NCI-H2196 treated with DMSO at 0.1 percent for 48 hours (cell line): Measurements from ENCODE around the gene ACOT4.
"Not testable (repeated sequence)": the region's sequence is repeated elsewhere in the genome, so short reads cannot be mapped to it uniquely, and the experiment has no call there.

Experiments
- DNase-seq: peaks from one replicate; lab custom pipeline; 2025; ENCODE audit not compliant: unreplicated experiment; lab: John Stamatoyannopoulos, UW

Gene ACOT4, protein sequence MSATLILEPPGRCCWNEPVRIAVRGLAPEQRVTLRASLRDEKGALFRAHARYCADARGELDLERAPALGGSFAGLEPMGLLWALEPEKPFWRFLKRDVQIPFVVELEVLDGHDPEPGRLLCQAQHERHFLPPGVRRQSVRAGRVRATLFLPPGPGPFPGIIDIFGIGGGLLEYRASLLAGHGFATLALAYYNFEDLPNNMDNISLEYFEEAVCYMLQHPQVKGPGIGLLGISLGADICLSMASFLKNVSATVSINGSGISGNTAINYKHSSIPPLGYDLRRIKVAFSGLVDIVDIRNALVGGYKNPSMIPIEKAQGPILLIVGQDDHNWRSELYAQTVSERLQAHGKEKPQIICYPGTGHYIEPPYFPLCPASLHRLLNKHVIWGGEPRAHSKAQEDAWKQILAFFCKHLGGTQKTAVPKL

DNA sequence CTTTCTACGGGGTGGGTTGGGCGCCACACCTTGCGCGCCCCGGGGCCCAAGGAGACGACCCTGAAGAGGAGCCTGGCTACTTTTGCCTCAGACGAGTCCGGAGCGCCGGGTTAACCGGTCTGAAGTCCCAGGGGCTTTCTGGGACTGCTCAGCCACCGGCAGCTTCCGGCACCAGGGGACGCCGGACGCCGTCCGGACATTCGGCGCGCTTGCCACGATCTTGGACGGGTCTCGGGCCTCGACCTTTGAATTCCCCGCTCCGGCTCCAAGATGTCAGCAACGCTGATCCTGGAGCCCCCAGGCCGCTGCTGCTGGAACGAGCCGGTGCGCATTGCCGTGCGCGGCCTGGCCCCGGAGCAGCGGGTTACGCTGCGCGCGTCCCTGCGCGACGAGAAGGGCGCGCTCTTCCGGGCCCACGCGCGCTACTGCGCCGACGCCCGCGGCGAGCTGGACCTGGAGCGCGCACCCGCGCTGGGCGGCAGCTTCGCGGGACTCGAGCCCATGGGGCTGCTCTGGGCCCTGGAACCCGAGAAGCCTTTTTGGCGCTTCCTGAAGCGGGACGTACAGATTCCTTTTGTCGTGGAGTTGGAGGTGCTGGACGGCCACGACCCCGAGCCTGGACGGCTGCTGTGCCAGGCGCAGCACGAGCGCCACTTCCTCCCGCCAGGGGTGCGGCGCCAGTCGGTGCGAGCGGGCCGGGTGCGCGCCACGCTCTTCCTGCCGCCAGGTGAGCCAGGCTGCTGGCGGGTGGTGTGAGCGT is at the start of gene ACOT4:
ACOT4 (plus strand) TSS at position 184 of the 760 bp plus-strand sequence; CDS start at position 271, 87 bp downstream.
- peak; percentile 44 for DNase-seq

DNA sequence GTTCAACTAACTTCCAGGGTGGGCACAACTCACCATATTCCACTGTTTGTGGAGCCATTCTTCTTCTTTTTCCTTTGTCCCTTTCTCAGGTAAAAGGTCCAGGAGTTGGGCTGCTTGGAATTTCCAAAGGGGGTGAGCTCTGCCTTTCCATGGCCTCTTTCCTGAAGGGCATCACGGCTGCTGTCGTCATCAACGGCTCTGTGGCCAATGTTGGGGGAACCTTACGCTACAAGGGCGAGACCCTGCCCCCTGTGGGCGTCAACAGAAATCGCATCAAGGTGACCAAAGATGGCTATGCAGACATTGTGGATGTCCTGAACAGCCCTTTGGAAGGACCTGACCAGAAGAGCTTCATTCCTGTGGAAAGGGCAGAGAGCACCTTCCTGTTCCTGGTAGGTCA is 48.7 kb upstream of the ACOT4 start:
- DNase-seq, result not testable (repeated sequence)

DNA sequence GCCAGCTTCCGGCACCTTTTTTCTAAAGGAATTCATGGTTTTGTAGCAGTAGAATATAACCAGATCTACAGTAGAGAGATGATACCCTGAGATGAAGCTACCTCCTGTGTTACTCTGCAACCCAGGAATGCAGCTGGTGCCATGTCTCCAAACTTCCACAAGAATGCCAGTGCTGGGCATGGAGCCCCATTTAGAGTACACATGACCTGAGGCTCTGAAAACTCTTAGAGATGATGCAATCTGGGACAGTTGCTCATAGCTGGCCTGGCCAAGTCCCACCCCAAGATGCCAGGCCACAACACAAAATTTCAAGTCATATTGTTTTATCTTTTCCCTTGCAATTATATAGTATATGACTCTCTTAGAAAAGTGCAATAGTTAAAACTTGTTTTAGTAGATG is 46.3 kb upstream of the ACOT4 start:
- not testable (repeated sequence) for DNase-seq

DNA sequence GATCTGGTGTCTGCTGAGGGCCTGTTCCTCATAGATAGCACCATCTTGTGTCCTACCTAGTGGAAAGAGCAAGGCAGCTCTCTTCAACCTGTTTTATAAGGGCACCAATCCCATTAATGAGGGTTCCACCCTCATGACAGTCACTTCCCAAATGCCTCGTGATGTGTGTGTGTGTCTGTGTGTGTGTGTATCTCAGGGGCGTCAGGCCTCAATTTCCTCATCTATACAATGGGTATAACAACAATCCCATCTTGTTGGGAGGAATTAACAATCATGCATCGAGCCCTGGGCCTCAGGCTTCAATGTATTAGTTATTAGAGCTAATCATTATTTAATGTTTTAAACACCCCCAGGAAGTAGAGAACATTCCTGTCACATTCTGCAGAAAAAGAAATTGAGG is 42.6 kb upstream of the ACOT4 start:
- not testable (repeated sequence) for DNase-seq

DNA sequence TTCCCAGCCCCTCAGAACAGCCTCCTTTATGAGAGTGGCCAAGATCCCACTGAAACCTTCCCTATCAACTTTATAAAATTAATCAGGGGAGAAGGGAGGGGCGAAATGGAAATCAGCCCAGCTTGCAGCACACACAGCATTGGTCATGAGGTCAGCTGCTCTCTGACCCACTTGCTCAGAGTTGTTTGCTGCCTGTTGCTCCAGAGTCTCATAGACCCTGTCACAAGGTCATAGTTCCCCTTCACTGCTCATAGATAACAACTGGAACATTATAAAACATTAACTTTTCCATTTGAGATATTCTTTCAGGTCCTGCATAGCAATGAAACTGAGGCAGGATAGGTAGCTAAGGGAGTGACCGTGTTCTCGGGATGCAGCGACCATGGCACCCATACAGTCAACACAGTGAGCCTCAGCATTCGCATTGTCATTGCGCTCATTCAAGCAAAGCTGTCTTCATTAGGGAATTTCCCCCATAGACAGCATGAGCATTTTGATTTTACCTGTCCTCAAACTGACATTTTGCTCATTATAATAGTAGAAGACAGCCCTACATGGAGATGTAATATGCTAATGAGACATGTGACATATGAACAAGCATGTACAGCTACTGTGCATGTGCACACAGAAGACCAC is 41.7 kb upstream of the ACOT4 start:
- not testable (repeated sequence) for DNase-seq

DNA sequence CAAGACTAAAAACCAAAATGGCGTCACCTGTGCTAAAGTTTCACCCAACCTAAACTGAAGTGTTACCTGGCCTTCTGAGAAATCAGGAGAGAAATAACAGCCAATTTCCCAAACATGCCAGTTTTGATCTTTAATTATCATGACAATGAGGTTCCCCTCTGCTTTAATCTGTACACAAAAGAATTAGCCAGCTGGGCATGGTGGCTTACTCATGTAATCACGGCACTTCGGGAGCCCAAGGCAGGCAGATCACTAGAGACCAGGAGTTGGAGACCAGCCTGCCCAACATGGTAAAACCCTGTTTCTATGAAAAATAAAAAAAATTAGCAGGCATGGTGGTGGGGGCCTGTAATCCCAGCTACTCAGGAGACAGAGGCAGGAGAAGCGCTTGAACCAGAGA is 37.8 kb upstream of the ACOT4 start:
- no peak for DNase-seq

DNA sequence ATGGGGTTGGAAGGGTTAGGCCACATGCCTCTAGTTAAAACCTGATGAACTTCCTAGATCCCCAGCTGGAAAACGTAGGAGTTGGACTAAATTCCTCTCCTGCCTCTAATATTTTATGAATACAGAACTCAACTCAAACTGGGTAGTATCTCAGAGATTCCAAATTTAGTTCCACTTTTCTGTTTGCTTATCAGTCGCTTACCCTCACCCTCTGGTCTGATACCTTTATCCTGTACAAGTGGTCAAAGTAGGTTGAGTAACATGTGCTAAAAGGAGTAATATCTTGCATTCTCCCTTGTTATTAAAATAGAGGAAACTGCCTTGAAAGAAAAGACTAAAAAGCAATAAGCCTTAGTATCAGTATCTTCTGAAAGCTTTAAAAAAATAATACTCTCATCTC is 34.5 kb upstream of the ACOT4 start:
- DNase-seq, result not testable (repeated sequence)

DNA sequence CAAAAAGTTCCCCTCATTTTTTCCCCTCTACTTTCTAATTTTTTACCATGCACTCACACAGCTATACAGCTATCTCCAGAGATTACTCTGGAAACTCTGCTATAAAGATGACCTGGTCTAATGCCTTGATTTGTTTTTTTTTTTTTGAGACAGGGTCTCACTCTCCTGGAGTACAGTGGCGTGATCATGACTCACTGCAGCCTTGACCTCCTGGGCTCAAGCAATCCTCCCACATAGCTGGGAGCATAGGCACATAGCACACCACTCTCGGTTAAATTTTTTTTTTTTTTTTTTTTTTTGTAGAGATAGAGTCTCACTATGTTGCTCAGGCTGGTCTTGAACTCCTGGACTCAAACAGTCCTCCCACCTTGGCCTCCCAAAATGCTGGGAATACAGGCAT is 33.4 kb upstream of the ACOT4 start:
- not testable (repeated sequence) for DNase-seq

DNA sequence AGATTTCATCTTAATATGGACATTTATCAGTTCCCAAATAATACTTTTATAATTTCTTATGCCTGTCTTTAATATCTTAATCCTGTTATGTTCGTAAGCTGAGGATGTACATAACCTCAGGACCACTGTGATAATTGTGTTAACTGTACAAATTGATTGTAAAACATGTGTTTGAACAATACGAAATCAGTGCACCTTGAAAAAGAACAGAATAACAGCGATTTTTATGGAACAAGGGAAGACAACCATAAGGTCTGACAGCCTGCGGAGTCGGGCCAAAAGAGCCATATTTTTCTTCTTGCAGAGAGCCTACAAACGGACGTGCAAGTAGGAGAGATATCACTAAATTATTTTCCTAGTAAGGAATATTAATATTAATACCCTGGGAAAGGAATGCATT is 29.4 kb upstream of the ACOT4 start:
- not testable (repeated sequence) for DNase-seq

DNA sequence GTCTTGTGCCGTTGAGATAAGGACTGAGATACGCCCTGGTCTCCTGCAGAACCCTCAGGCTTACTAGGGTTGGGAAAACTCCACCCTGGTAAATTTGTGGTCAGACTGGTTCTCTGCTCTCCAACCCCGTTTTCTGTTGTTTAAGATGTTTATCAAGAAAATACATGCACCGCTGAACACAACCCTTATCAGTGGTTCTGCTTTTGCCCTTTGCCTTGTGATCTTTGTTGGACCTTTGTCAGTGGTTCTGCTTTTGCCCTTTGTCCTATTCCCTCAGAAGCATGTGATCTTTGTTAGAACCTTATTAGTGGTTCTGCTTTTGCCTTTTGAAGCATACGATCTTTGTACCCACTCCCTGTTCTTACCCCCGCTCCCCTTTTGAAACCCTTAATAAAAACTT is 29.0 kb upstream of the ACOT4 start:
- not testable (repeated sequence) for DNase-seq

DNA sequence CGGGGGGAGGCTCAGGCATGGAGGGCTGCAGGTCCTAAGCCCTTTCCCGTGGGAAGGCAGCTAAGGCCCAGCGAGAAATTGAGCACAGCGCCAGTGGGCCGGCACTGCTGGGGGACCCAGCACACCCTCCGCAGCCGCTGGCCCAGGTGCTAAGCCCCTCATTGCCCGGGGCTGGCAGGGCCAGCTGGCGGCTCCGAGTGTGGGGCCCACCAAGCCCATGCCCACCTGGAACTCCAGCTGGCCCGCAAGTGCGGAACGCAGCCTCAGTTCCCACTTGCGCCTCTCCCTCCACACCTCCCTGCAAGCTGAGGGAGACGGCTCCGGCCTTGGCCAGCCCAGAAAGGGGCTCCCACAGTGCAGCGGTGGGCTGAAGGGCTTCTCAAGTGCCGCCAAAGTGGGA is 25.2 kb upstream of the ACOT4 start:
- DNase-seq, result not testable (repeated sequence)

DNA sequence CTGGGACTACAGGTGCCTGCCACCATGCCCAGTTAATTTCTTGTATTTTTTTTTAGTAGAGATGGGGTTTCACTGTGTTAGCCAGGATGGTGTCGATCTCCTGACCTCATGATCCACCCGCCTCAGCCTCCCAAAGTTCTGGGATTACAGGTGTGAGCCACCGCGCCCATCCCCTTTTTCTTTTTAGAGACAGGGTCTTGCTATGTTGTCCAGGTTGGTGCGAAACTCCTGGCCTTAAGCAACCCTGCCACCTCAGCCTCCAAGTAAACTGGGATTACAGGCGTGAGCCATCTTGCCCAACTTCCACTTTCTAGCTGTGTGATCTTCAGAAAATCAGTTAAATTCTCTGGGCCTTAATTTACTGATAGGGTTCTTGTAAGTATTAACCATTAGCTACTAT is 24.7 kb upstream of the ACOT4 start:
- DNase-seq, result not testable (repeated sequence)

DNA sequence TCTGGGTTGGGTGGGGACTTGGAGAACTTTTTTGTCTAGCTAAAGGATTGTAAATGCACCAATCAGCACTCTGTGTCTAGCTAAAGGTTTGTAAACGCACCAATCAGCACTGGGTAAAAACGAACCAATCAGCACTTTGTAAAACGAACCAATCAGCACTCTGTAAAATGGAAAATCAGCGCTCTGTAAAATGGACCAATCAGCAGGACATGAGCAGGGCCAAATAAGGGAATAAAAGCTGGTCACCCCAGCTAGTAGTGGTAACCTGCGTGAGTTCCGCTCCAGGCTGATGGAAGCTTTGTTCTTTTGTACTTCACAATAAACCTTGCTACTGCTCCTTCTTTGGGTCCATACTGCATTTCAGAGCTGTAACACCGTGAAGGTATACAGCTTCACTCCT is 24.3 kb upstream of the ACOT4 start:
- DNase-seq, result no peak

DNA sequence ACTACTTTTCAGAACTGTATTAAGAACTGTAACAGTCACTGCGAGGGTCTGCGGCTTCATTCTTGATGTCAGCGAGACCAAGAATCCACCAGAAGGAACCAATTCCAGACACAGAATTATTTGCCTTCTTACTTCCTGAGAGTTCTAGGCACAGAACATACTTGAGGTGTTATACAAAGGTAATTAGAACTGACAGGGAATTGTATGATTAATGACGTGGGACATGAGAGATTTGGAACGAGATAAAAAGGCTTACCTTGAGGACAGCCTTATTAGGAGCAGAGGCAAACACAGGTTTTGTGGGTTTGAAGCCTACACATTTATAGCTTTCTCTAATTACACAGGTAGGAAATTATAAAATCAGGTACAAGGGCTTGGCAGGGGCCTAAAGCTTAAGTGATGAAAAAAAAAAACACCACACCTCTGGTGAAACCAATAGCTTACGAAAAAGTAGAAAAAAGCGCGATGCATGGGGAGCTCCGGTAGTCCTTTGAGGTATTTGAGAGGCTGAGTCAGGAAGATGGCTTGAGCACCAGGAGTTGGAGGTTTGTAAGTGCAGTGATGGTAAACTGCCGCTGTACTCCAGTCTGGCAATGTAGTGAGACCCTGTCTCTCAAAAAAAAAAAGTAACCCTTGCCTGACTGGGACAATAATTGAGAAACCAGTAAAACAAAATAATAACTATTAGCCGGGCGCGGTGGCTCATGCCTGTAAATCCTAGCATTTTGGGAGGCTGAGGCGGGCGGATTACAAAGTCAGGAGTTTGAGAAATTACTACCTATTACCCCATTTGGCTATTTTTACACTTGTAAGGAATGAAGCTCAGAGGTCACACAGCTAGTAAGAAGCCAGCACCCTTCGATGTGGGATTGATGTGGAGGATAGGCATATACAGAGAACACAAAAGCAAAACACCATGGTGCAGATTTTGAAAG is 23.5 kb upstream of the ACOT4 start:
- DNase-seq, result no peak

DNA sequence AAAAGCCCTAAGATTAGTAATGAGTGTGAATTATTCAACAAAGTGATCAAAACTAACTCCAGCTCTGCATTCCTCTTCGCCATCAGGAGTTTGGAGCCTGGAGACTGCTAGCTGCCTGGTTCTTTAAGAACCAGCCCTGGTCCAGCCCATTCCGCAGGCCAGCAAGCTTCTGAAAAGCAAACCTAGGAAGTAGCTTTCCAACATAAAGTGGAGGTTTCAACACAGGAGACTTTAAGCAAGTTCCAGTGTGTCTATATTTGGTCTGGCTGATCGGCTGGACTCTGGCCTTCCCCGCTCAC is 22.8 kb upstream of the ACOT4 start:
- not testable (repeated sequence) for DNase-seq

DNA sequence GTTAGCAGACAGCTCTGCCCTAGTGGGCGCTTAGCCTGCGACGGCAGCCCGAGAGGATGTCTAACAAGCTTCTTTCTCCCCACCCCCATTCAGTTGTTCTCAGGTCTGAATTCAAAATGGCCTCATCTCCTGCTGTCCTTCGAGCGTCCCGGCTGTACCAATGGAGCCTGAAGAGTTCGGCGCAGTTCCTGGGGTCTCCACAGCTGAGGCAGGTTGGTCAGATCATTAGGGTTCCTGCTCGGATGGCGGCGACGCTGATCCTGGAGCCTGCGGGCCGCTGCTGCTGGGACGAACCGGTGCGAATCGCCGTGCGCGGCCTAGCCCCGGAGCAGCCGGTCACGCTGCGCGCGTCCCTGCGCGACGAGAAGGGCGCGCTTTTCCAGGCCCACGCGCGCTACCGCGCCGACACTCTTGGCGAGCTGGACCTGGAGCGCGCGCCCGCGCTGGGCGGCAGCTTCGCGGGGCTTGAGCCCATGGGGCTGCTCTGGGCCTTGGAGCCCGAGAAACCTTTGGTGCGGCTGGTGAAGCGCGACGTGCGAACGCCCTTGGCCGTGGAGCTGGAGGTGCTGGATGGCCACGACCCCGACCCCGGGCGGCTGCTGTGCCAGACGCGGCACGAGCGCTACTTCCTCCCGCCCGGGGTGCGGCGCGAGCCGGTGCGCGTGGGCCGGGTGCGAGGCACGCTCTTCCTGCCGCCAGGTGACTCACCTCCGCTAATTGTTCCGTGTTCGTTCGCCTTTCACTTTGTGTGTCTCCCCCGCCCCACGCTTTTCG is 22.3 kb upstream of the ACOT4 start, which contains the start of gene ACOT2:
ACOT2 (plus strand) TSS at position 29 of the 774 bp plus-strand sequence; CDS start at position 57, 28 bp downstream.
- peak; percentile 76 for DNase-seq

DNA sequence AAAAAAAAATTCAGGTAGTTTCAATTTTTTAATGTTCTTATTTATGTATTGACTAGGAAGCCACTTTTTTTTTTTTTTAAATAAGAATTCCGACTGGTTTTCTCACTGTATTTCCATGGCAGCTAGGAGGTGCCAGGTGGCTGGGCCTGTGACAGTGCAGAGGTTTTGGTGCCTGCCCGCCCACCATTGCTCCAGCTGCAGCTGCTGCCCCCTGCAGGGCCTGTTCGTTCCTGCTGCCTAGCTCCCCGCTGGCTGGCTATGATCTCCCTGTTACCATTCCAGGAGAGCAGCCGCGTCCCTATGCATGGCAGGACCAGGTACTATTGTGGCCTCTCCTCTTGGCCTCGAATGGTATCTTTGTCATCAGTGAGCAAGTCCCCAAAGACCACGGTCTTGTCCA is 20.8 kb upstream of the ACOT4 start:
- DNase-seq, result not testable (repeated sequence)

DNA sequence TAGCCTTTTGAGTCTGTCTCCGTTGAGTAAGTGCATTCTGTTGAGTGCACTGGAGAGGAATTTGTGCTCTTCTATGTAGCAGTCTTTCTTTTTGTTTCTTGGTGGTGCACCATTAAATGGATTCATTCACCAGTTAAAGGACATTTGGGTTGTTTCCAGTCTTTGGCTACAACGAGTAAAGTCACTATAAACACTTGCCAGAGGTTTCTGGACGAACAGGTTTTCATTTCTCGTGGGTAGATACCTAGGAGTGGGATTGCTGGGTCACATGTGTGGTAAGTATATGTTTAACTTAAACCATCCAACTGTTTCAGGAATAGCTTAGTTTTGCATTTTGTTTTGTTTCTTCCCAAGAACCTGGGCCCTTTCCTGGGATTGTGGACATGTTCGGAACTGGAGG is 18.6 kb upstream of the ACOT4 start:
- DNase-seq, result not testable (repeated sequence)

DNA sequence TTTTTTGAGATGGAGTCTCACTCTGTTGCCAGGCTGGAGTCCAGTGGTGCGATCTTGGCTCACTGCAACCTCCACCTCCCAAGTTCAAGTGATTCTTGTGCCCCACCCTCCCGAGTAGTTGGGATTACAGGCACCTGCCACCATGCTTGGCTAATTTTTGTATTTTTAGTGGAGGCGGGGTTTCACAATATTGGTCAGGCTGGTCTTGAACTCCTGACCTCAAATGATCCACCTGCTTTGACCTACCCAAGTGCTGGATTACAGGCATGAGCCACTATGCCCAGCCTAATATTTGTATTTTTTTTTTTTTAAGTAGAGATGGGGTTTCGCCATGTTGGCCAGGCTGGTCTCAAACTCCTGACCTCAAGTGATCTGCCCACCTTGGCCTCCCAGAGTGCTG is 17.9 kb upstream of the ACOT4 start:
- DNase-seq, result not testable (repeated sequence)

DNA sequence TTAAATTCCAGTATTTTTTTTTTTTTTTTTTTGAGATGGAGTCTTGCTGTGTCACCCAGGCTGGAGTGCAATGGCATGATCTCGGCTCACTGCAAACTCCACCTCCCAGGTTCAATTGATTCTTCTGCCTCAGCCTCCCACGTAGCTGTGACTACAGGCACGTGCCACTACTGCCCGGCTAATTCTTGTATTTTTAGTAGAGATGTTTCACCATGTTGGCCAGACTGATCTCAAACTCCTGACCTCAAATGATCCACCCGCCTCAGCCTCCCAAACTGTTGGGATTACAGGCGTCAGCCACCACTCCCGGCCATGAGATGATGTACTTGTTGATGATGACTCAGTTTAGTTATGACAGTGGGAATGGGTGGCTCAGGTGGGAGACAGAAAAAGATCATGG is 17.4 kb upstream of the ACOT4 start:
- not testable (repeated sequence) for DNase-seq
